WTC11 (cell line): ENCODE measurements around the gene METRNL. TPM values are rescaled to one million over a fixed set of nuclear protein-coding genes. Genes with fewer than 3 reads are reported as not detected.

Experiments
- ATAC-seq: fragments of 200-7000 bp; cut with Tn5 transposase; 2 replicates; pipeline ENCODE4 v1.10.0; 2021; ENCODE audit warnings: mild to moderate bottlenecking, moderate library complexity
- CTCF ChIA-PET: fragments of 300-600 bp; sonication (Branson Sonifier 250); formaldehyde crosslinking; loops from one replicate; lab custom pipeline; 2021; ENCODE audit warnings: antibody characterized with exemption; lab: Charles Lee
- POLR2A ChIA-PET: fragments of 350-600 bp; sonication (Branson Sonifier 250); formaldehyde crosslinking; loops from one replicate; lab custom pipeline; 2021; ENCODE audit warnings: antibody characterized with exemption; lab: Charles Lee
- DNase-seq: peaks from one replicate; pipeline ENCODE4 v3.0.0; 2021; ENCODE audit warnings: low spot score
- H3K27ac Mint-ChIP-seq: 2 replicates; pipeline ENCODE4 v1.8.0; 2021; ENCODE audit warnings: mixed read lengths
- H3K27me3 Mint-ChIP-seq: 2 replicates; pipeline ENCODE4 v1.8.0; 2021; ENCODE audit warnings: low read depth, mild to moderate bottlenecking, moderate library complexity, mixed read lengths
- H3K36me3 Mint-ChIP-seq: 2 replicates; pipeline ENCODE4 v1.8.0; 2021; ENCODE audit warnings: mixed read lengths
- H3K4me1 Mint-ChIP-seq: 2 replicates; pipeline ENCODE4 v1.8.0; 2022; ENCODE audit warnings: mixed read lengths
- H3K4me3 Mint-ChIP-seq: 2 replicates; pipeline ENCODE4 v1.8.0; 2021; ENCODE audit warnings: mild to moderate bottlenecking, moderate library complexity, mixed read lengths
- H3K9me3 Mint-ChIP-seq: 2 replicates; pipeline ENCODE4 v1.8.0; 2021; ENCODE audit warnings: mixed read lengths
- ATF2 ChIP-seq: sonication (generic); formaldehyde crosslinking; IDR thresholded peaks from 2 replicates; pipeline ENCODE4 v1.8.1; 2022; ENCODE audit warnings: low read depth, missing genetic modification reagents, borderline replicate concordance
- E2F1 ChIP-seq: sonication (generic); formaldehyde crosslinking; IDR thresholded peaks from 2 replicates; pipeline ENCODE4 v1.8.0; 2022; ENCODE audit warnings: mild to moderate bottlenecking, missing genetic modification reagents
- FOXP1 ChIP-seq: sonication (generic); formaldehyde crosslinking; IDR thresholded peaks from 2 replicates; pipeline ENCODE4 v1.8.0; 2022; ENCODE audit warnings: missing genetic modification reagents, mild to moderate bottlenecking, moderate library complexity, borderline replicate concordance
- GTF2I ChIP-seq: fragments of 250-450 bp; sonication (Bioruptor Pico); conservative IDR thresholded peaks from 2 replicates; pipeline ENCODE4 v1.4.0; 2021; ENCODE audit warnings: mild to moderate bottlenecking
- HMGA2 ChIP-seq: fragments of 250-450 bp; sonication (Bioruptor Pico); IDR thresholded peaks from 2 replicates; pipeline ENCODE4 v1.4.0; 2021; ENCODE audit warnings: mild to moderate bottlenecking, moderate library complexity
- HMGXB4 ChIP-seq: sonication (generic); formaldehyde crosslinking; IDR thresholded peaks from 2 replicates; pipeline ENCODE4 v1.8.1; 2023; ENCODE audit warnings: mild to moderate bottlenecking, moderate library complexity, missing genetic modification reagents
- IRF1 ChIP-seq: sonication (generic); formaldehyde crosslinking; IDR thresholded peaks from 2 replicates; pipeline ENCODE4 v1.8.0; 2023; ENCODE audit warnings: missing genetic modification reagents
- JUN ChIP-seq: sonication (generic); formaldehyde crosslinking; IDR thresholded peaks from 2 replicates; pipeline ENCODE4 v1.8.0; 2023; ENCODE audit warnings: mild to moderate bottlenecking, missing genetic modification reagents
- STAT6 ChIP-seq: sonication (generic); formaldehyde crosslinking; conservative IDR thresholded peaks from 2 replicates; pipeline ENCODE4 v1.8.1; 2023; ENCODE audit warnings: mild to moderate bottlenecking, low read depth, missing genetic modification reagents, moderate library complexity
- TP53 ChIP-seq: sonication (generic); formaldehyde crosslinking; IDR thresholded peaks from 2 replicates; pipeline ENCODE4 v1.8.1; 2023; ENCODE audit warnings: mild to moderate bottlenecking, missing genetic modification reagents
- USF1 ChIP-seq: sonication (generic); formaldehyde crosslinking; IDR thresholded peaks from 2 replicates; pipeline ENCODE4 v1.8.0; 2022; ENCODE audit warnings: mild to moderate bottlenecking, missing genetic modification reagents
- ZNF121 ChIP-seq: sonication (generic); formaldehyde crosslinking; IDR thresholded peaks from 2 replicates; pipeline ENCODE4 v1.8.0; 2023; ENCODE audit warnings: missing genetic modification reagents
- ZNF281 ChIP-seq: sonication (generic); formaldehyde crosslinking; IDR thresholded peaks from 2 replicates; pipeline ENCODE4 v1.8.0; 2023; ENCODE audit warnings: mild to moderate bottlenecking, missing genetic modification reagents
- ZNF396 ChIP-seq: fragments of 250-450 bp; sonication (Bioruptor Pico); IDR thresholded peaks from 2 replicates; pipeline ENCODE4 v1.8.0; 2021; ENCODE audit warnings: mild to moderate bottlenecking, moderate library complexity, borderline replicate concordance
- ZNF512 ChIP-seq: sonication (generic); formaldehyde crosslinking; IDR thresholded peaks from 2 replicates; pipeline ENCODE4 v1.8.1; 2022; ENCODE audit warnings: missing genetic modification reagents, borderline replicate concordance
- total RNA-seq: library from RNA; stranded (reverse); gene quantifications from 3 replicates; pipeline ENCODE4 v1.2.3, GENCODE V29; 2021

Gene METRNL
- total RNA-seq, 1 experiment from 2014 or later, result 27.7 TPM

- peak; percentile 6 for ATAC-seq
- CTCF ChIA-PET, result no interaction called here
- Mint-ChIP-seq H3K27me3 (peaks cover 2% of the 10 kb centered on the region; the same call in 1 of the 2 replicates), H3K9me3 (peaks cover 4% of the 10 kb centered on the region)
- TF ChIP-seq TP53 (CRISPR knock-in tag), result 0 out of 2 replicates have a peak, but pooled peaks have one; percentile 53
- 0 out of 2 replicates have a peak, but pooled peaks have one; percentile 15 for TF ChIP-seq ZNF281 (CRISPR knock-in tag)
- no peak for TF ChIP-seq HMGXB4 (CRISPR knock-in tag)
- TF ChIP-seq STAT6 (CRISPR knock-in tag), result no peak
- TF ChIP-seq ZNF121 (CRISPR knock-in tag), result 0 out of 2 replicates have a peak, but pooled peaks have one; percentile 35
- 0 out of 2 replicates have a peak, but pooled peaks have one; percentile 34 for TF ChIP-seq IRF1
- TF ChIP-seq JUN (CRISPR knock-in tag), result no peak
- TF ChIP-seq E2F1 (CRISPR knock-in tag), result 0 out of 2 replicates have a peak, but pooled peaks have one; percentile 55
- TF ChIP-seq, all 79 proteins: peak for 5
- peak; percentile 54 for DNase-seq
- Mint-ChIP-seq H3K36me3 (peaks cover 18% of the 10 kb centered on the region), H3K4me3 (peak overlapping the region; percentile 81), H3K27ac (peak overlapping the region; percentile 37; the same call in 1 of the 2 replicates), H3K4me1 (peaks cover 5% of the 10 kb centered on the region)
- POLR2A ChIA-PET, result interaction anchor here (0.6 kb wide), 1 partner anchor 509 kb away, joined by 3 read pairs; no protein-coding TSS in a partner anchor
Measured at GRCh38 chr17:83050651-83051395, 28.6 kb upstream of the METRNL start.

GRCh38 chr17:83051396-83052240, 27.8 kb upstream of the METRNL start:
- H3K4me1 Mint-ChIP-seq, result peaks cover 5% of the 10 kb centered on the region
- peaks cover 2% of the 10 kb centered on the region for H3K9me3 Mint-ChIP-seq
- ATAC-seq, result peak; percentile 94
- peak overlapping the region; percentile 81 for H3K4me3 Mint-ChIP-seq
- POLR2A ChIA-PET, result interaction anchor here (0.6 kb wide), 1 partner anchor 509 kb away, joined by 3 read pairs; no protein-coding TSS in a partner anchor
- peaks cover 2% of the 10 kb centered on the region; the same call in 1 of the 2 replicates for H3K27me3 Mint-ChIP-seq
- DNase-seq, result peak; percentile 95
- peaks cover 13% of the 10 kb centered on the region for H3K36me3 Mint-ChIP-seq
- H3K27ac Mint-ChIP-seq, result no peak overlapping the region
- CTCF ChIA-PET, result interaction anchor here (1.0 kb wide), 1 partner anchor 14 kb away, joined by 3 read pairs; no protein-coding TSS in a partner anchor
- TF ChIP-seq TP53 (CRISPR knock-in tag) (0 out of 2 replicates have a peak, but pooled peaks have one; percentile 54), IRF1 (no peak), HMGA2 (no peak), FOXP1 (CRISPR knock-in tag) (no peak), ZNF396 (no peak), ATF2 (CRISPR knock-in tag) (no peak), GTF2I (CRISPR knock-in tag) (no peak), USF1 (peak; percentile 91), ZNF512 (no peak)
